Glomerular visceral epithelial cell (primary cell): Measurements from ENCODE around the gene P2RY8.
"Not testable (repeated sequence)": the region's sequence is repeated elsewhere in the genome, so short reads cannot be mapped to it uniquely, and the experiment has no call there.

Experiments used
- DNase-seq: peaks from one replicate; pipeline ENCODE4 v3.0.0-alpha.2; 2016; ENCODE audit errors: extremely low spot score

P2RY8 gene

DNA sequence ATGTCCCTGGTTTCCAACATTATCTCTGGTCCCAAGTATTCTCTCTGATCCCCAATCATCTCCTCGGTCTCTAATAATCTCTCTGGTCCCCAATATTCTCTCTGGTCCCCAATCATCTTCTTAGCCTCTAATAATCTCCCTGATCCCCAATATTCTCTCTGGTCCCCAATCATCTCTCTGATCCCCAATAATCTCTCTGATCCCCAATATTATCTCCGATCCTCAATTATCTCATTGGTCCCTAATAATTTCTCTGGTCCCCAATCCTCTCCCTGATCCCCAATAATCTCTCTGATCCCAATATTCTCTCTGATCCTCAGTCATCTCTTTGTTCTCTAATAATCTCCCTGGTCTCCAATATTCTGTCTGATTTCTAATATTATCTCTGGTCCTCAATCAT, 16.6 kb downstream of the P2RY8 start:
- DNase-seq: no peak

DNA sequence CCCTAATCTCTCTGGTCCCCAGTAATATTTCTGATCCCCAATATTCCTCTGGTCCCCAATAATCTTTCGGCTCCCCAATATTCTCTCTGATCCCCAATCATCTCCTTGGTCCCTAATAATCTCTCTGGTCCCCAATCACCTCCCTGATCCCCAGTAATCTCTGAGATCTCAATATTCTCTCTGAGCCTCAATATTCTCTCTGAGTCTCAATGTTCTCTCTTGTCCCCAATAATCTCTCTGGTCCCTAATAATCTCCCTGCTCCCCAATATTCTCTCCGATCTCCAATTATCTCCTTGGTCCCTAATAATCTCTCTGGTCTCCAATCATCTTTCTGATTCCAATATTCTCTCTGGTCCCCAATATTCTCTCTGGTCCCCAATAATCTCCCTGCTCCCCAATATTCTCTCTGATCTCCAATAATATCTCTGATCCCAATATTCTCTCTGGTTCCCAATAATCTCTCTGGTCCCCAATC, 17.9 kb downstream of the P2RY8 start:
- no peak for DNase-seq

DNA sequence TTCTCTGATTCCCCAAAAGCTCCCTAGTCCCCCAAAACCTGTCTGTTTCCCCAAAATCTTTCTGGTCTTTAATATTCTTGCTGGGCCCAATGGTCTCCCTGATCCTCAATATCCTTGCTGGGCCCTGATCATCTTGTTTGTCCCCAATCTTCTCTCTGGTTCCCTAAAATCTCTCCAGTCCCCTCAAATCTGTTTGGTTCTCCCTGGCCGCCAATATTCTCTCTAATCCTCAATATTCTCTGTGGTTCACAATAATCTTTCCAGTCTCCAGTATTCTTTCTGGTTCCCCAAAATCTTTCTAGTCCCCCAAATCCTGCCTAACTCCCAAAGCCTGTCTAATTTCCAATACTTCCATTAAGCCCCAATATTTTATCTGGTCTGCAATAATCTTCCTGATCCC, 18.5 kb downstream of the P2RY8 start:
- DNase-seq: no peak

DNA sequence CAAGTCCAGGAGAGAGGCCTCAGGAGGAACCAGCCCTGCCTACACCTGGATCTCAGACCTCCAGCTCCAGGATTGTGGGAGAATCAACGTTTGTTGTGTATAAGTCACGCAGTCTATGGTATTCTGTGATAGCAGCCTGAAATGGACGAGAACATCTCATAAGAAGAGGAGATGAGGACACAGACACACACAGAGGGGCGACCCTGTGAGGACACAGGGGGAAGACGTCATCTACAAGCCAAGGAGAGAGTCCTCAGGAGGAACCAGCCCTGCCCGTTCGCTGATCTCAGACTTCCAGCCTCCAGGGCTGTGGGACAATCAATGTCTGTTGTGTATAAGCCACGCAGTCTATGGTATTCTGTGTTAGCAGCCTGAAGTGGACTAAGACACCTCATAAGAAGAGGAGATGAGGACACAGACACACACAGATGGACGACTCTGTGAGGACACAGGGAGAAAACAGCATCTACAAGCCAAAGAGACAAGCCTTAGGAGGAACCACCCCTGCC, 20.3 kb downstream of the P2RY8 start:
- no peak for DNase-seq

DNA sequence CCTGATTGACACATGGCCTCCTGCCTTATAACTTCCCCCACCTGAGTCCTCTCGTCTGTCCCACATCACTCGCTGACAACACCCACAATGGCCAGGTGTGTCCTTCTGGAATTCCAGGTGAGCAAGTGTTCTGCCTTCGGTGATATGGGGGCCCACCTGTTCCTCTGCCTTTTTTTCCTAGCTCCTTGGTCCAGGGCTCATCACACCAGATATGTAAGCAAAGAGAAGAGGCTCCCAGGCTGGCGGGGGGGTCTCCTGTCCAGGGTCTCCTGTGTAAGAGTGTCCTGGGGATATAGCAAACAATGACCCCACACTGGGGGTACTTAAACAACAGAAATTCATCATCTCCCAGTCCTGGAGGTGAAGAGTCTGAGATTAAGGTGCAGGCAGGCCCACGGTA, 25.2 kb downstream of the P2RY8 start:
- no peak for DNase-seq

DNA sequence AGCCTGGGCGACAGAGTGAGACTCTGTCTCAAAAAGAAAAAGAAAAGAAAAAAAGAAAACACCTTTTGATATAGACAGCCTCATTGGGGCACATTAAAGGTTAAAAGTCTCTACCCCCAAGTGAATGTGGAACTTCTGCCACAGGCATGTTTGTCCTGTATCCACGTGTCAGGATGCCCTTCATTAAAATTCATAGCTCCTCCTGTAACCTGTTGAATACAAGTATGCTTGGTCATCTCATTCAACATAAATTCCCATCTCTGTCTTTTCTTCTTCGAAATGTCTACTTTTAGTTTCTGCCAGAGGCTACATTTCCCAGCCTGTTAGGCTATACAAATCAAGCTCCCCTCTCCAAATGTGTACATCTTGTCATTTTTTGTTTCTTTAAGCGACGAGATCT, 25.8 kb downstream of the P2RY8 start:
- DNase-seq: no peak

DNA sequence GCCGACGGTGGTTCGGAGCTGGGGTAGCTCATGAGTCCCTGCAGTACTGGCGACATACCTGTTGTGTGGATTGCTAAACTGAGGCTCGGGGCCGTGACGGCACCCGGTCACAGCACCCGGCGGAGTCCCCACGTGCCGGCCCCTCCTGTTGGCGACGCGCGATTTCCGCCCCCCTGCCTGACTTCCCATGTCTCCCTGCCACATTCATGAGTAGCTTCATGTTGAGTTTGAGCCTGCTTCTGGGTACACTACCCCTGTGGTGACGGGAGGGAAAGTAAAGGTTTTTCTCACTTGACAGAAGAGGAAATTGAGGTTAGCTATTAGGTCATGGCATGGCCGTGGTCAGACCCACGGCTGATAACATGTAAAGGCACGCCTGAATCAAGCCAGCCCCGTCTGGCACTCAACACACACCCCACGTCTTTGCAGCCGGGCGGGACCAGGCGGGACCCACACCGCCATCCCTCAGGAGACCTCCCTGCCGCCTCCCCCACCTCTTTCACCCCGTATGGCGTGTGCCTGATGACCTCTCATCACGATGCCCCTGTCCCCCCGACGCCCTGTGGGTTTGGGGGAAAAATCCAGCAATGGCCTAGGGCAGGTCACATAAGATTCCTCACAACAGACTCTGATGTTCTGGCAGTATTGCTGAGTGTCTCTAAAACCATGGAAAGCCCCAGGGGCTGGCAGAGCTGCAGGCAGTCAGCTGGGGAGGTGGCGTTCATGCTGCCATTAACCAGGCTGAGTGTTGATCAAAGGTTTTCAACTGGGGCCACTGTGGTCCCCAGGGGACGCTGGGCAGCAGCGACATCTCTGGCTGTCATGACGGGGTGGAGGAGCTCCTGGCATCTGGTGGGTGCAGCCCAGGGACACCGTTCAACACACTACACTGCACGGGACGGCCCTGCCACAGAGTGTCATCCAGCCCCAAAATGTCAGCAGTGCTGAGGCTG, 29.2 kb downstream of the P2RY8 start:
- no peak for DNase-seq

DNA sequence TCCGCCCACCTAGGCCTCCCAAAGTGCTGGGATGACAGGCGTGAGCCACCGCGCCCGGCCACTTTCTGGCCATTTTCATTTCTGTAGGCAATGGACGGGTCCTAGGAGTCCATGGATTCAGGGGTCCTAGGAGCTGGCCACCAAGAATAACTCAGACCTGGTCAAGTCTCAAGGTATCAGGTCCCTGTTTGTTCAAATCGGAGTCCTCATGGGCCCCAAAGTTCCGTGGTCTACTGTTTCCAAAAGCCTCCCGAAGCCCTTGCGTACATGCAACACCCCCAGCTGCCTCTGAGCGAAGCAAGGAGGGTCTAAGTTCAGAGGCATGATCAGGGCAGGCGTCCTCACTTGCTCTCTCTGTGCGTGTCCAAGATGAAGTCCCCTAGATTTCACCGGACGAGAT, 30.1 kb downstream of the P2RY8 start:
- no peak for DNase-seq

DNA sequence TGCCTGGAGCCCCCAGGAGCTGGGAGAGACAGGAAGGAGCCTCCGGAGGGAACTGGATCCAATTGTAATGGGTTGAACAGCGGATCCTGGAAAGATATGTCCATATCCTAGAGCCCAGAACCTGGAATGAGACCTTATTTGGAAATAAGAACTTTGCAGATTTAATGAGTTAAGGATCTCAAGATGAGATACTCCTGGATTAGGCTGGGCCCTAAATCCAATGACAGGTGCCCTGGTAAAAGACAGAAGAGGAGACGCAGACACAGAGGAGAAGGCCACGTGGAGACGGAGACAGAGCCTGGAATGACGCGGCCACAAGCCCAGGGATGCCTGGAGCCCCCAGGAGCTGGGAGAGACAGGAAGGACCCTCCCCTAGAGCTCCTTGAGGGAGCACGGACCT, 34.1 kb downstream of the P2RY8 start:
- DNase-seq: no peak

DNA sequence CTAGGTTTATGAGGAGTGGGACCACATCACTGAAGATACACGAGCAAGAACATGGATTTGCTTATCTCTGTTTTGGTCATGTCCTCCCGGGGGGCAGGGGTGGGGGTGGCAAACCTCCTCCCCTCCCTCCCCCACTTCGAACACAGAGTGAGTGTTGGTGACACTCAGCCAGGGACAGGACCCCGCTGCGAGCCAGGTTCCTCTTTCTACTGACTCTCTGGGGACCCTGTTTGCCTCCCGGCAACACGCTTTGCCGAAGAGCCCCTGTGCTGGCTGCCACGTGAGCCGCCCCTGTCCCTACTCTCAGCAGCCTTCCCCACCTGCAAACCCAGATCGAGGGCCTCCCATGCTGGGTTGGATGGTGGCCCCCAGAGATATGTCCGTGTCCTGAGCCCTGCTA, 34.7 kb downstream of the P2RY8 start:
- DNase-seq: no peak

DNA sequence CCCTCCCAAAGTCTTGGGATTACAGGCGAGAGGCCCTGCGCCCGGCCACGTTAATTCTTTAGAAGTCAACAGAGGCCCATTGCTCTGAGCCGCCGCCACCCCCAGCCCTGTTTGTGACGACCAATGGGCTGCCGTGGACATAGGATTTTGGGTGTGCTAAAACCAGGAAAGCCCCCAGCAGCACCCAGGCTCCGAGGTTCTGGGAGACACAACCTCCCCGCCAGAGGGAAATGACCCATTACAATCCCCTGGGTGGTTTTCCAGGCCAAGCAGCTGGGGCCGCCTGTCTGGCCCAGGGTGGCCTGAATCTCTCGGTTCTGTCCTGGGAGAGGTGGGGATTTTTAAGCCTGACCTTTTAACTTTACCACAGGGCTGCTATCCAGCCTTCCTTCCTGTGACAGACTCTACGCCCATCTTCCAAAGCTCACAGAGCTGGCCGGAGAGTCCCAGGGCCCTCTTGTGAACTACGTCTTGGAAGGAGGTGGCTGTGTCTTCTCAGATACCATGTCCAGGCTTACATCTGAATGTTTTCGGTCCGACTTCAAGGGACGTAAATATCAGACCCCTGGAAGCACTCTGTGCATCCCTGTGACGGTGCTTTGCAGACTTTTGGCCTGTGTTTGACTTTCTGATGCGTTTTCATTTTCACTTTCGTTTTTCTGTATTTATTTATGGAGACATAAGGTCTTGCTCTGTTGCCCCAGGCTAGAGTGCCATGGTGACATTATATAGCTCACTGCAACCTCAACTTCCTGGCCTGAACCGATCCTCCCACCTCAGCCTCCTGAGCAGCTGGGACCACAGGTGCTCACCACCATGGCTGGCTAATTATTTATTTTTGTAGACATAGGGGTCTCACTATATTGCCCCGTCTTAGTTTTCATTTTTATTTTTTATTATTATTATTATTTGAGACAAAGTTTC, 36.0 kb downstream of the P2RY8 start:
- no peak for DNase-seq

DNA sequence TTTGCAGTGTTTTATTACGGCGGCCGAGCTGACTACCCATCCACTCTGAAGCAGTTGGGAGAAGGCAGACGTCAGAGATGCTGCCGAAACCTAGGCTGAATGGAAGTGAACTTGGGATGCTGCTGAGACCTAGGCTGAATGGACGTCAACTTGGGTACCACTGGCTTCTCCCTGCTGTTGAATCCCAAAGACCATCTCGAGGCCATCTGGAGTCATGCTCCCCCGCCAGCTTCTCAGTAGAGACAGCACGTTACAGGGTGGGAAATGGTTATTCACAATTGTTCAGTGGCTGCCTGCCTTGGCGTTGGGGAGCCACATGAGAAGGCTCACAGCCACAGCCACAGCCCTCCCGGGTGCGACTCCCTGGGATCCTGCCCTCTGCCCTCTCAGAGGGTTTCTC, 40.9 kb downstream of the P2RY8 start:
- no peak for DNase-seq

DNA sequence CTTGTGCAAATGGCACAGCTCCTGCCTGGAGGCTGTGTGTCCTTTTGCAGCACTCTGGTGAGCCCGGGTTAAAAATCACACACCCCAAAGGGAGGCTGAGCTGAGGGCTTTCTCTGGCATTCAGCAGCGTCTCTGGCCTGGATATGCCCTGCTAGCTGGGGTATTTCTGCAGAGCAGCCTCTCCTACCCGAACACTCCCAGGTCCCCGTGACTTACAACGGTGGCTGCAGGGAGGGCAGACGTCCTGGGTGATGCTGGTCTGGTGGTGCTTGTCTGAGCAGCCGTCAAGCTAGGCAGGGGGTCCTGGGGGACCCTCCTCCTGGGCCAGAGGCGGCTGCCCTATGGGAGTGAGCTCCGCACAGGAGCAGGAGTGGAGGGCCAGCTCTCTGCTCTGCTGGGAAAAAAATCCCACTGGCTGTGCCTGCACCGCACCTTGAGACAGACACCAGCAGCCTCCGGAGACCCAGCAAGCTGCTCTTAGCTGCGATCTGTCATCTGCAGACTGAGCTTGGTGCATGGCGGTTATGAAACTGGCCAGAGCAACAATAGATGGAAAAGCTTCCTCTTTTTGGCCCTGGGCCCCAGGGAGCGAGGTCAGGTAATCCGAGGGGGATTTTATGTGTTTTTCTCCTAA, 43.0 kb downstream of the P2RY8 start:
- no peak for DNase-seq

DNA sequence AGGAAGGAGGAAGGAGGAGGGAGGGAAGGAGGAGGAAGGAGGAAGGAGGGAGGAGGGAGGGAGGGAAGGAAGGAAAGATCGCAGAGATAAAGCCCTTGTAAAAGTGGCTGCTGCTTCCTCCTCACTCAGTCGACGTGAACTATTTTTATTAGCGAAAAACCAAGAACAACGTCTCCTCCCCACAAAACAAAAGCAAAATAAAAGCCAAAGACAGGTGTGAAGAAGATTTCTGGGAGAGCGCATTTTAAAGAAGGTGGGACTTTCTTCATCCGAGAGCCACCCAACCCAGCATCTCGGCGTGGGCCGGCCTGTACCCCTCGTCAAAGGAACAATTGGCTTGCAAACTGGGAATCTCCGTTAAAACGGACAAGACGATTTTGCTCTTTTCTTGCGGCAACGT, 43.6 kb downstream of the P2RY8 start:
- no peak for DNase-seq

DNA sequence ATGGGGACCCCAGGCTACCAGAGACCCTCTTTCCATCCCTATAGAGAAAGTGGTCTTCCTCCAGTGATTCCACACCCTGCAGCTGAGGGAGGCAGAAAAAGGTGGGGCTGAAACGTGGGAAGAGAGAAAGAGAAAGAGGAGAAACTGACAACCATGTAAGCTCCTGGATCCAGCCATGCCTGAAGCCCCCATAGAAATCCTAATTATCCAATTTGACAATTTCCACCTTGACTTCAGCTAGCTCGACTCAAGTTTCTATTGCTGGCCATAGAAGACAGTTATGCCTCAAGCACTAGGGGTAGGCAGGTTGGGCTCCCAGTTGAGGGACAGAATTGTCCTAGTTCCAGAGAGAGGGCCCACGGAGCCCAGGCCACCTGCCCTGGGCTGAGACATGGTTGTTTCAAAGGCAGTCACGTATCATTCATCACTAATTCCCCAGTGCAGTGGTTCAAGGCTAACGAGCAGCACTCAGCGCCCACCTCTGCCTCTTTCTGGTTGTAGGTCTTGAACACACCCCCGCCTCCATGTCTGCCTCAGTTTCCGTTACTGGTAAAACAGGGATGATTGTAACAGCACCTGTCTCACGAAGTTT, 44.5 kb downstream of the P2RY8 start:
- no peak for DNase-seq

DNA sequence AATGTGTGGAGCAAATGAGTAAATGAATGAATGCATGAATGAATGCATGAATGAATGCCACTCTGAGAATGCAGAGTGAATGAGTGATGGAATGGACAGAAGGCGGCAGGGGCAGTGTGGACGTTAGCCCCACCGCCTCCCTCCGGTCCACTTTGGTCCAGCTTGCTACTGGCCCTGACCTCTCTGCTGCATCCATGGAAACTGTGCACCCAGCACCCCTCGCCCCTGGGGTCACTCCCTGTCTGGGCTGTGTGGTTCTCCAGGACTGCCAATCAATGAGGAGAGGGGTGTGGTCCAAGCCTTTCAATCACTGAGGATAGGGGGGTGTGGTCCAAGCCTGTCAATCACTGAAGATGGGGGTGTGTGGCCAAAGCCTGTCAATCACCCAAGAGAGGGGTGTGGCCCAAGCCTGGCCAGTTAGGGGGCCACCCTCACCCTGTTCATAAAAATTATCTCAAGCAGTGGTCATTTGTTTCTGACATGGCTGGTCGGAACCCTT, 45.1 kb downstream of the P2RY8 start:
- peak; percentile 10 for DNase-seq

DNA sequence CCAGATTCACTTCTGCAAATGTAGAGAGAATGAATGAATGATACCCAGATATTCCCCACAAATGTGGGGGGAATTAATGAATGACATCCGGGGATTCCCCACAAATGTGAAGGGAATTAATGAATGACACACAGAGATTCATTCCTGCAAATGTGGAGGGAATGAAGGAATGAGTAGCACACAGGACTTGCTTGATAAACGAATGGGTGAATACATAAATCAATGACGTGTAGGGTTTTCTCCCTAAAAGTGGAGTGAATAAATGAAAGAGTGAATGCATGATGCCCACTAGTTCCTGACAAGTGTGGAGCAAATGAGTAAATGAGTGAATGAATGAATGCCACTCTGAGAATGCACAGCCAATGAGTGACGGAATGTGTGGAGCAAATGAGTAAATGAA, 45.7 kb downstream of the P2RY8 start:
- not testable (repeated sequence) for DNase-seq

DNA sequence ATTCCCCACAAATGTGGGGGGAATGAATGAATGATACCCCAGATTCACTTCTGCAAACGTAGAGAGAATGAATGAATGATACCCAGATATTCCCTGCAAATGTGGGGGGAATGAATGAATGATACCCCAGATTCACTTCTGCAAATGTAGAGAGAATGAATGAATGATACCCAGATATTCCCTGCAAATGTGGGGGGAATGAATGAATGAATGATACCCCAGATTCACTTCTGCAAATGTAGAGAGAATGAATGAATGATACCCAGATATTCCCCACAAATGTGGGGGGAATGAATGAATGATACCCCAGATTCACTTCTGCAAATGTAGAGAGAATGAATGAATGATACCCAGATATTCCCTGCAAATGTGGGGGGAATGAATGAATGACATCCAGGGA, 46.3 kb downstream of the P2RY8 start:
- DNase-seq: not testable (repeated sequence)

DNA sequence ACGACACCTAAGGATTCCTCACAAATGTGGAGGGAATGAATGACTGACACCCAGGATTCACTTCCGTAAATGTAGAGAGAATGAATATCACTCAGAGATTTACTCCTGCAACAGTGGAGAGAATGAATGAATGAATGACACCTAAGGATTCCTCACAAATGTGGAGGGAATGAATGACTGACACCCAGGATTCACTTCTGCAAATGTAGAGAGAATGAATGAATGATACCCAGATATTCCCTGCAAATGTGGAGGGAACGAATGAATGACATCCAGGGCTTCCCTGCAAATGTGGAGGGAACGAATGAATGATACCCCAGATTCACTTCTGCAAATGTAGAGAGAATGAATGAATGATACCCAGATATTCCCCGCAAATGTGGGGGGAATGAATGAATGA, 47.6 kb downstream of the P2RY8 start:
- not testable (repeated sequence) for DNase-seq

DNA sequence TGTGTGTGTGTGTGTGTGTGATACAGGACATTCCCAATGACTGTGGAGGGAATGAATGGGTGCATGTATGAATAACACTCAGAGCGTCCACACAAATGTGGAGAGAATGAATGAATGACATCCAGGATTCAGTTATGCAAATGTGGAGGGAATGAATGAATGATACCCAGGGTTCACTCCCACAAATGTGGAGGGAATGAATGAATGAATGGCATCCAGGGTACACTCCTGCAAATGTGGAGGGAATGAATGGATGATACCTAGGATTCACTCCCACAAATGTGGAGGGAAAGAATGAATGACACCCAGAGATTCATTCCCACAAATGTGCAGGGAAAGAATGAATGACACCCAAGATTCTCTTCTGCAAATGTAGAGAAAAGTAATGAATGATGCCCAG, 48.2 kb downstream of the P2RY8 start:
- no peak for DNase-seq

DNA sequence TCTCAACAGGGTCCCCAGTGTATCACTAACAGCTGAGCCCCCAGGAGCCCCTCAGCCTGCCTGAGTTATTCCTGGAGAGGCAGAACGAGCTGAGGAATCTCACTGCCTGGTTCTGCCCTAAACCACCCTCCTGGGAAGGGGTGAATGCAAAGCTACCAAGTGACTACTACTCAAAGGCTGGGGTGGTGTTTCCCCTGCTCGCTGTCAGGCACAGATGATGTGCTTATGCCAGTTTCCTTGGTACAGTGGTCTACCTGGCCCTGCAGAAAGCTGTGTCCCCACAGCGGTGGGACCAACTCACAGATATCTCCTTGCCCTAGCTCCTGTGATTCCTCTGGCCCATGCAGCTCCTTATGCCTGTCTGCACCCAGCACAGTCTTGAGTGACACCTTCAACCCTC, 48.8 kb downstream of the P2RY8 start:
- no peak for DNase-seq
